WERI-Rb-1 (cell line): ENCODE results near the gene HSPB9.
"Not testable (repeated sequence)": the region's sequence is repeated elsewhere in the genome, so short reads cannot be mapped to it uniquely, and the experiment has no call there.

ENCODE experiments used
- DNase-seq: peaks from one replicate; pipeline ENCODE4 v3.0.0-alpha.2; 2020
- H3K27ac ChIP-seq: fragments of 250-450 bp; sonication (Bioruptor Pico); 2 replicates; pipeline ENCODE4 v1.5.1; 2020; ENCODE audit warnings: mild to moderate bottlenecking, moderate library complexity
- H3K27me3 ChIP-seq: fragments of 250-450 bp; sonication (Bioruptor Pico); 2 replicates; pipeline ENCODE4 v1.5.1; 2021; ENCODE audit warnings: mild to moderate bottlenecking, low read depth, moderate library complexity; ENCODE audit not compliant: insufficient read depth, severe bottlenecking
- H3K36me3 ChIP-seq: fragments of 250-450 bp; sonication (Bioruptor Pico); 2 replicates; pipeline ENCODE4 v1.5.1; 2020; ENCODE audit warnings: mild to moderate bottlenecking, moderate library complexity
- H3K4me3 ChIP-seq: 2 replicates; pipeline ENCODE4 v1.5.1; 2011; ENCODE audit warnings: low read depth, mild to moderate bottlenecking, control low read depth, low read length
- H3K9me3 ChIP-seq: fragments of 250-450 bp; sonication (Bioruptor Pico); 2 replicates; pipeline ENCODE4 v1.5.1; 2021; ENCODE audit warnings: mild to moderate bottlenecking, moderate library complexity; ENCODE audit not compliant: severe bottlenecking
- CTCF ChIP-seq: IDR thresholded peaks from 2 replicates; pipeline ENCODE4 v1.5.1; 2011; ENCODE audit warnings: low read depth, mild to moderate bottlenecking, control low read depth, inconsistent platforms, low read length

Gene HSPB9

GRCh38 chr17:42141382-42141781 is 18.8 kb downstream of the HSPB9 start:
- Histone ChIP-seq H3K36me3 (peaks cover 61% of the 10 kb centered on the region), H3K27ac (no peak overlapping the region), H3K4me3 (no peak overlapping the region), H3K9me3 (no peaks in the 10 kb centered on the region), H3K27me3 (no peaks in the 10 kb centered on the region)
- no peak for TF ChIP-seq CTCF
- no peak for DNase-seq

GRCh38 chr17:42142371-42142896 is 19.8 kb downstream of the HSPB9 start:
- Histone ChIP-seq H3K9me3 (no peaks in the 10 kb centered on the region), H3K4me3 (no peak overlapping the region), H3K27me3 (no peaks in the 10 kb centered on the region), H3K36me3 (peaks cover 59% of the 10 kb centered on the region), H3K27ac (no peak overlapping the region)
- TF ChIP-seq CTCF = no peak
- DNase-seq = no peak

GRCh38 chr17:42143138-42143537 is 20.5 kb downstream of the HSPB9 start:
- not testable (repeated sequence) for H3K4me3 ChIP-seq, H3K27me3 ChIP-seq, H3K27ac ChIP-seq, DNase-seq, H3K9me3 ChIP-seq
- peaks cover 64% of the 10 kb centered on the region for H3K36me3 ChIP-seq

GRCh38 chr17:42146911-42147607 is 24.5 kb downstream of the HSPB9 start:
- no peak for DNase-seq
- Histone ChIP-seq H3K36me3 (peaks cover 75% of the 10 kb centered on the region), H3K27ac (no peak overlapping the region), H3K9me3 (no peaks in the 10 kb centered on the region), H3K4me3 (no peak overlapping the region), H3K27me3 (no peaks in the 10 kb centered on the region)
- TF ChIP-seq CTCF = no peak

GRCh38 chr17:42153919-42154742 is 31.5 kb downstream of the HSPB9 start:
- peaks cover 21% of the 10 kb centered on the region for H3K36me3 ChIP-seq
- H3K9me3 ChIP-seq = peaks cover 4% of the 10 kb centered on the region
- H3K27me3 ChIP-seq = no peaks in the 10 kb centered on the region
- DNase-seq = no peak
- peak overlapping the region; percentile 80 for H3K27ac ChIP-seq
- TF ChIP-seq CTCF = no peak
- H3K4me3 ChIP-seq = peak overlapping the region; percentile 92

- Histone ChIP-seq H3K4me3 (no peak overlapping the region), H3K27me3 (no peaks in the 10 kb centered on the region), H3K9me3 (peaks cover 4% of the 10 kb centered on the region), H3K27ac (no peak overlapping the region), H3K36me3 (peaks cover 12% of the 10 kb centered on the region)
- no peak for DNase-seq
- TF ChIP-seq CTCF = no peak
Observed at GRCh38 chr17:42155614-42156045, 33.0 kb downstream of the HSPB9 start.
